HG03139 (cell line): ENCODE results near the gene RIPOR1.

Source experiments
- ATAC-seq: cut with Tn5 transposase; IDR thresholded peaks from one replicate; pipeline ENCODE4 v1.9.1; 2021; ENCODE audit not compliant: unreplicated experiment

RIPOR1 gene

GRCh38 chr16:67537636-67538591 is 9.3 kb downstream of the RIPOR1 start:
- no peak for ATAC-seq

- ATAC-seq = no peak
Observed at GRCh38 chr16:67538666-67539101, 10.1 kb downstream of the RIPOR1 start.

- no peak for ATAC-seq
Observed at GRCh38 chr16:67539271-67539670, 10.6 kb downstream of the RIPOR1 start.

GRCh38 chr16:67539691-67540635 is 11.3 kb downstream of the RIPOR1 start:
- ATAC-seq = no peak

- ATAC-seq = no peak
Observed at GRCh38 chr16:67540756-67541155, 12.1 kb downstream of the RIPOR1 start.

- no peak for ATAC-seq
Observed at GRCh38 chr16:67541391-67542263, 13.0 kb downstream of the RIPOR1 start.

- no peak for ATAC-seq
Observed at GRCh38 chr16:67542464-67542863, 13.8 kb downstream of the RIPOR1 start.

GRCh38 chr16:67543036-67543435 is 14.4 kb downstream of the RIPOR1 start:
- ATAC-seq = no peak

- ATAC-seq = no peak
Observed at GRCh38 chr16:67543582-67543981, 15.0 kb downstream of the RIPOR1 start.

- ATAC-seq = no peak
Observed at GRCh38 chr16:67544329-67544841, 15.8 kb downstream of the RIPOR1 start.

- no peak for ATAC-seq
Observed at GRCh38 chr16:67544844-67545664, 16.4 kb downstream of the RIPOR1 start.

- no peak for ATAC-seq
Observed at GRCh38 chr16:67545665-67546024, 17.0 kb downstream of the RIPOR1 start.

- no peak for ATAC-seq
Observed at GRCh38 chr16:67546091-67546501, 17.5 kb downstream of the RIPOR1 start.

GRCh38 chr16:67546761-67547422 is 18.3 kb downstream of the RIPOR1 start:
- ATAC-seq = no peak

GRCh38 chr16:67547423-67548264 is 19.0 kb downstream of the RIPOR1 start:
- ATAC-seq = no peak

- no peak for ATAC-seq
Observed at GRCh38 chr16:67548265-67549126, 19.9 kb downstream of the RIPOR1 start.

GRCh38 chr16:67549240-67549639 is 20.6 kb downstream of the RIPOR1 start:
- ATAC-seq = no peak
